Measurements from ENCODE around the gene IER3. TPM values are rescaled to one million over a fixed set of nuclear protein-coding genes. Genes with fewer than 3 reads are reported as not detected.

IER3 gene
- total and polyA plus RNA-seq, 9 of the 15 experiments (the other 6 are each of a cell fraction or from before 2014, with no cell fraction given) = 1.5 to 30.0 (median 11.5) TPM

- TF ChIP-seq, protein P1, sequence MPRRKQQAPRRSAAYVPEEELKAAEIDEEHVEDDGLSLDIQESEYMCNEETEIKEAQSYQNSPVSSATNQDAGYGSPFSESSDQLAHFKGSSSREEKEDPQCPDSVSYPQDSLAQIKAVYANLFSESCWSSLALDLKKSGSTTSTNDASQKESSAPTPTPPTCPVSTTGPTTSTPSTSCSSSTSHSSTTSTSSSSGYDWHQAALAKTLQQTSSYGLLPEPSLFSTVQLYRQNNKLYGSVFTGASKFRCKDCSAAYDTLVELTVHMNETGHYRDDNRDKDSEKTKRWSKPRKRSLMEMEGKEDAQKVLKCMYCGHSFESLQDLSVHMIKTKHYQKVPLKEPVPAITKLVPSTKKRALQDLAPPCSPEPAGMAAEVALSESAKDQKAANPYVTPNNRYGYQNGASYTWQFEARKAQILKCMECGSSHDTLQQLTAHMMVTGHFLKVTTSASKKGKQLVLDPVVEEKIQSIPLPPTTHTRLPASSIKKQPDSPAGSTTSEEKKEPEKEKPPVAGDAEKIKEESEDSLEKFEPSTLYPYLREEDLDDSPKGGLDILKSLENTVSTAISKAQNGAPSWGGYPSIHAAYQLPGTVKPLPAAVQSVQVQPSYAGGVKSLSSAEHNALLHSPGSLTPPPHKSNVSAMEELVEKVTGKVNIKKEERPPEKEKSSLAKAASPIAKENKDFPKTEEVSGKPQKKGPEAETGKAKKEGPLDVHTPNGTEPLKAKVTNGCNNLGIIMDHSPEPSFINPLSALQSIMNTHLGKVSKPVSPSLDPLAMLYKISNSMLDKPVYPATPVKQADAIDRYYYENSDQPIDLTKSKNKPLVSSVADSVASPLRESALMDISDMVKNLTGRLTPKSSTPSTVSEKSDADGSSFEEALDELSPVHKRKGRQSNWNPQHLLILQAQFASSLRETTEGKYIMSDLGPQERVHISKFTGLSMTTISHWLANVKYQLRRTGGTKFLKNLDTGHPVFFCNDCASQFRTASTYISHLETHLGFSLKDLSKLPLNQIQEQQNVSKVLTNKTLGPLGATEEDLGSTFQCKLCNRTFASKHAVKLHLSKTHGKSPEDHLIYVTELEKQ (CRISPR knock-in tag; IDR thresholded peaks at IDR 0.05) = no peak
- TF ChIP-seq, protein P2, sequence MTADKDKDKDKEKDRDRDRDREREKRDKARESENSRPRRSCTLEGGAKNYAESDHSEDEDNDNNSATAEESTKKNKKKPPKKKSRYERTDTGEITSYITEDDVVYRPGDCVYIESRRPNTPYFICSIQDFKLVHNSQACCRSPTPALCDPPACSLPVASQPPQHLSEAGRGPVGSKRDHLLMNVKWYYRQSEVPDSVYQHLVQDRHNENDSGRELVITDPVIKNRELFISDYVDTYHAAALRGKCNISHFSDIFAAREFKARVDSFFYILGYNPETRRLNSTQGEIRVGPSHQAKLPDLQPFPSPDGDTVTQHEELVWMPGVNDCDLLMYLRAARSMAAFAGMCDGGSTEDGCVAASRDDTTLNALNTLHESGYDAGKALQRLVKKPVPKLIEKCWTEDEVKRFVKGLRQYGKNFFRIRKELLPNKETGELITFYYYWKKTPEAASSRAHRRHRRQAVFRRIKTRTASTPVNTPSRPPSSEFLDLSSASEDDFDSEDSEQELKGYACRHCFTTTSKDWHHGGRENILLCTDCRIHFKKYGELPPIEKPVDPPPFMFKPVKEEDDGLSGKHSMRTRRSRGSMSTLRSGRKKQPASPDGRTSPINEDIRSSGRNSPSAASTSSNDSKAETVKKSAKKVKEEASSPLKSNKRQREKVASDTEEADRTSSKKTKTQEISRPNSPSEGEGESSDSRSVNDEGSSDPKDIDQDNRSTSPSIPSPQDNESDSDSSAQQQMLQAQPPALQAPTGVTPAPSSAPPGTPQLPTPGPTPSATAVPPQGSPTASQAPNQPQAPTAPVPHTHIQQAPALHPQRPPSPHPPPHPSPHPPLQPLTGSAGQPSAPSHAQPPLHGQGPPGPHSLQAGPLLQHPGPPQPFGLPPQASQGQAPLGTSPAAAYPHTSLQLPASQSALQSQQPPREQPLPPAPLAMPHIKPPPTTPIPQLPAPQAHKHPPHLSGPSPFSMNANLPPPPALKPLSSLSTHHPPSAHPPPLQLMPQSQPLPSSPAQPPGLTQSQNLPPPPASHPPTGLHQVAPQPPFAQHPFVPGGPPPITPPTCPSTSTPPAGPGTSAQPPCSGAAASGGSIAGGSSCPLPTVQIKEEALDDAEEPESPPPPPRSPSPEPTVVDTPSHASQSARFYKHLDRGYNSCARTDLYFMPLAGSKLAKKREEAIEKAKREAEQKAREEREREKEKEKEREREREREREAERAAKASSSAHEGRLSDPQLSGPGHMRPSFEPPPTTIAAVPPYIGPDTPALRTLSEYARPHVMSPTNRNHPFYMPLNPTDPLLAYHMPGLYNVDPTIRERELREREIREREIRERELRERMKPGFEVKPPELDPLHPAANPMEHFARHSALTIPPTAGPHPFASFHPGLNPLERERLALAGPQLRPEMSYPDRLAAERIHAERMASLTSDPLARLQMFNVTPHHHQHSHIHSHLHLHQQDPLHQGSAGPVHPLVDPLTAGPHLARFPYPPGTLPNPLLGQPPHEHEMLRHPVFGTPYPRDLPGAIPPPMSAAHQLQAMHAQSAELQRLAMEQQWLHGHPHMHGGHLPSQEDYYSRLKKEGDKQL (CRISPR knock-in tag; IDR thresholded peaks at IDR 0.05; ENCODE audit: borderline replicate concordance) = no peak
- TF ChIP-seq ZNF232 (CRISPR knock-in tag; IDR thresholded peaks at IDR 0.05) (no peak), CBX5 (IDR thresholded peaks at IDR 0.05; ENCODE audit: borderline replicate concordance, low read depth) (no peak), SAFB (IDR thresholded peaks at IDR 0.05; ENCODE audit: borderline replicate concordance, low read depth, low read length) (peak; percentile 93; the same call in 1 of the 2 replicates), HDGF (IDR thresholded peaks at IDR 0.05) (no peak), HDAC3 (IDR thresholded peaks at IDR 0.05; ENCODE audit: borderline replicate concordance, partially characterized antibody) (peak; percentile 73), HMGN3 (IDR thresholded peaks at IDR 0.05; ENCODE audit: borderline replicate concordance, extremely low read depth, insufficient read length, low read depth, low read length) (peak; percentile 86), ERF (CRISPR knock-in tag; IDR thresholded peaks at IDR 0.05) (peak; percentile 60; the same call in 1 of the 2 replicates), CEBPG (CRISPR knock-in tag; IDR thresholded peaks at IDR 0.05) (peak; percentile 84), CEBPG (tag; conservative IDR thresholded peaks at IDR 0.05 in 1 of 2, IDR thresholded peaks at IDR 0.05 in 1 of 2) (peak in 1 of 2 experiments; percentile 55; a peak in 1 of 4 replicates), HIVEP1 (CRISPR knock-in tag; IDR thresholded peaks at IDR 0.05) (no peak)
These were observed 27.1 kb downstream of the IER3 start, which contains the start of gene MDC1 (continued) for GRCh38 chr6:30717129-30717844.
